GM12874 (cell line): ENCODE measurements around the gene DLX2.

Experiments used
- TF ChIP-seq, protein P1 (sequence below): IDR thresholded peaks from 2 replicates; pipeline ENCODE4 v1.5.1; 2011; ENCODE audit warnings: low read depth, mild to moderate bottlenecking, control low read depth, low read length, moderate library complexity; ENCODE audit not compliant: insufficient read depth

DLX2 gene

GRCh38 chr2:172084645-172085459 is 17.8 kb downstream of the DLX2 start:
- TF ChIP-seq, protein P1, sequence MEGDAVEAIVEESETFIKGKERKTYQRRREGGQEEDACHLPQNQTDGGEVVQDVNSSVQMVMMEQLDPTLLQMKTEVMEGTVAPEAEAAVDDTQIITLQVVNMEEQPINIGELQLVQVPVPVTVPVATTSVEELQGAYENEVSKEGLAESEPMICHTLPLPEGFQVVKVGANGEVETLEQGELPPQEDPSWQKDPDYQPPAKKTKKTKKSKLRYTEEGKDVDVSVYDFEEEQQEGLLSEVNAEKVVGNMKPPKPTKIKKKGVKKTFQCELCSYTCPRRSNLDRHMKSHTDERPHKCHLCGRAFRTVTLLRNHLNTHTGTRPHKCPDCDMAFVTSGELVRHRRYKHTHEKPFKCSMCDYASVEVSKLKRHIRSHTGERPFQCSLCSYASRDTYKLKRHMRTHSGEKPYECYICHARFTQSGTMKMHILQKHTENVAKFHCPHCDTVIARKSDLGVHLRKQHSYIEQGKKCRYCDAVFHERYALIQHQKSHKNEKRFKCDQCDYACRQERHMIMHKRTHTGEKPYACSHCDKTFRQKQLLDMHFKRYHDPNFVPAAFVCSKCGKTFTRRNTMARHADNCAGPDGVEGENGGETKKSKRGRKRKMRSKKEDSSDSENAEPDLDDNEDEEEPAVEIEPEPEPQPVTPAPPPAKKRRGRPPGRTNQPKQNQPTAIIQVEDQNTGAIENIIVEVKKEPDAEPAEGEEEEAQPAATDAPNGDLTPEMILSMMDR: no peak

GRCh38 chr2:172084395-172084644 is 18.4 kb downstream of the DLX2 start:
- TF ChIP-seq, protein P1: no peak

- TF ChIP-seq, protein P1: no peak
Observed at GRCh38 chr2:172083628-172084394, 18.9 kb downstream of the DLX2 start.

DNA sequence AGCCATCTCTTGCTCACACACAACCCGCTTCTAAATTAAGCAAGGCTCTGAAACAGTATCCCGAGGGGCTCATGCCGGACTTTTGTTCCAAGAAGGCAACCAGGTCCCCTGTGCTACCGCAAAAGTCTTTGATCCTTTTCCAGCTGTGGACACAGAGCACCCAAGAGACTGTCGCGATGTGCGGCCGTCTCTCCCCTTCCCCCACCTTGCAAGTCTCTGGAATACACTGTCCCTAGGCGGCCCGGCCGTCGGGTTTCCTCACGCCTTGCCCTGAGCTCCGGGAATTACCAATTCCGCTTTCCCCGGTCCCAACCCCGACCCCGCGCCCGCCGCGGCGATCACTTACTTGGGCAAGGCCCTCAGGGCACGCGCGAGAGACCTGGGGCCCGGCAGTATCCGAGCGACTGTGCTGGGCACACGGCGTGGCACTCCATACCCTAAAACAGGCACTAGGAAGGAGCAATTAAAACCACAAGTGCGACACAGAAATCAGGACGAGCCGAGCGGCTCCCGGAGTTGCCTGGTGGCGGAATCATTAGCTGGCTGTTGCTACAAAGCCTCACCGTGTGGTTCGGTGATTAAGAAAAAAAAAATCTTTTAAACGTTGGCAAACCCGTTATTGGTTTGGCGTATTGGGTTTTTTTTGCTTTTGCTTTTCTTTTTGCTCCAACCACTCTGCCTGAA is 19.6 kb downstream of the DLX2 start:
- TF ChIP-seq, protein P1: no peak

DNA sequence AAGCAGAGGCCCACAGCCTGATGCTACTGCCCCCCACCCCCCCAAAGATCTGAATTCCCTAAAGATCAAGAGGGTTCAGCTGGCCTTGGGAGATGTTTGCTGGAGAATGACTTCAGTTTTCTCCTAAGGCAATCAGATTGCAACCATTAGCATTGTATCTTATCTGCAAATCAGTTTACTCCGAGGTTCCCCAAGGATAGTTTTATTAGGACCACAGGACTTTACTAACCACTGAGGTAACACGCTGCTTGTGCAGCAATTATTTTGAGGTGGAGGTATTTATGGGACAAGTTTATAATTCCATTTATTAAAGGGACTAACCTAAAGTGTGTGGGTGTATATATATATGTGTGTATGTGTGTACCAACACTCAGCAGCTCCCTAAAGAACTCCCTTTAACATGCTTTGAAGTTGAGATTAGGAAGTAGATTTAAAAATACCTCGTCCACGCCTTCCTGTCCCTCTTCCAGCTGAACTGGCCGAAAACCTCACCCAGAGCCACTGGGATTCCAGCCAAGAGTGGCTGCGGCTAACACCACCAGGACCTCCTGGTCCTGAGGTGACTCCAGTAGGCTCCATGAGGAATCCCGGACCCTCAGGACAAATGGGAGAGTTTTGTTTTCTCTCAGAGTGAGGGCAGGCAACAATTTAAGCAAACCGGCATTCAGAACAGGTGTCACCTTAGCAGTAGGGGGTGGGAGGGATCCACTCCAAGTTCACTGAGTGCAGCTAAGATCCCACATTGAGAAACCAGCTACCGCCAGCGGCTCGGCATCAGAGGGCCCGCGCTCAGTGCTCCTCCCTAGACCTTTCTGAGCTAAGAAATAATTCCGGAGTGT is 20.4 kb downstream of the DLX2 start:
- TF ChIP-seq, protein P1: no peak

DNA sequence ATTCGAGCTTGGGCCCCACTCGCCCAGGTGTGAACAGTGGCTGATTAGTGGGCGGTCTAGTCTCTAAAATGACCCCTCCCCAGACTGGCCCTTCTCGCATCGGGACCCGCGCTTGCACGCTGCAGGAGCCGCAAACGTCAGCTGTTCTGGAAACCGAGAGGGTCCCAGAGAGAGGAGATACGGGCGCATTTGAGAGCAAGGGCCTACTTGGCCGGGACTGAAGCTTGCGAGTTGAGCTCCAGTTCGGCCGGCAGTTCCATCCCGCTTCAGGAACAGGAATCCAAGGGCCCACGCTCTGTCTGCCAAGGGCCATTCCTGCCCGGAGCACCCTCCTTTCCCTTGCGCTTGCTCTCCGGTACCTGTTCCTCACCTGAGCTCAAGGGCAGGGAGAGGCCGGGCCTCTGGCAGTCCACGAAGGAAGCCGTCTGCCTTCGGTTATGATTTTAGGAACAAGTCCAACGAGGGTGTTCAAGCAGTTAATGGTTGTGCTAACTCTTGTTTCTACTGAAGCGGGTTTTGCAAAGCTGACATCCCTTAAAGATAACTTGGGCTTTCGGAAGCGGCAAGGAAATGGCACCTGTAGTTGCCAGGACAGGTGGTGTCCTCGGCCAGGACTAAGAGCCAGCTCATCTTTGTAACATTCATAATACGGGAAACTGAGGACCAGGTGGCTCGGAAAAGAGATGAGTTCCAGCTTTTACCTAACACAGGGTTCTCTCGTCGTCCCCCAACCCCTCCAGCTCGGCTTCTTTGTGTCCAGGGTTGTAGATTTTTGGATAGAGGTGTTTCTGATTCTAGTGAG is 21.3 kb downstream of the DLX2 start:
- TF ChIP-seq, protein P1: no peak
